ENCODE results near the gene ATP8A1.
A peak's percentile ranks its signal among the peaks of the same experiment; 100 is the strongest.

Gene ATP8A1

DNA sequence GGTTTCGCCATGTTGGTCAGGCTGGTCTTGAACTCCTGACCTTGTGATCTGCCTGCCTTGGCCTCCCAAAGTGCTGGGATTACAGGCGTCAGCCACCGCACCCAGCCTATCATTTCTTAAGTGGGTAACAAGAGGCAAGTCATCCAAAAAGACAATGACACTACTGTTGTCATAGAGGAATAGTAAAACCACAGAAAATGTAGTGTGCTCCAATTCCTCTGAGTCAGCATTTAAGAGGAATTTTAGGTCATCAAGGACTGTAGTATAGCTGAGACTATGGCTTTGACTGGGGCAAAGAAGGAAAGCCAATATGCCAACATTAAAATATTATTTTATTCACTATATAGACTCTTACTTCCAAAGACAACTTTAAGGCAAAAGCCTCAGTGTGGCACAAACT, 48.4 kb downstream of the ATP8A1 start:
- H3K4me3 ChIP-seq (ENCODE audit: low read depth, low read length): no peak overlapping the region
- TF ChIP-seq, protein P1, sequence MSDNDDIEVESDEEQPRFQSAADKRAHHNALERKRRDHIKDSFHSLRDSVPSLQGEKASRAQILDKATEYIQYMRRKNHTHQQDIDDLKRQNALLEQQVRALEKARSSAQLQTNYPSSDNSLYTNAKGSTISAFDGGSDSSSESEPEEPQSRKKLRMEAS (IDR thresholded peaks at IDR 0.05; ENCODE audit: low read depth, low read length): no peak
- TF ChIP-seq MYC (IDR thresholded peaks at IDR 0.05; ENCODE audit: low read depth, low read length): no peak
- TF ChIP-seq, protein P2, sequence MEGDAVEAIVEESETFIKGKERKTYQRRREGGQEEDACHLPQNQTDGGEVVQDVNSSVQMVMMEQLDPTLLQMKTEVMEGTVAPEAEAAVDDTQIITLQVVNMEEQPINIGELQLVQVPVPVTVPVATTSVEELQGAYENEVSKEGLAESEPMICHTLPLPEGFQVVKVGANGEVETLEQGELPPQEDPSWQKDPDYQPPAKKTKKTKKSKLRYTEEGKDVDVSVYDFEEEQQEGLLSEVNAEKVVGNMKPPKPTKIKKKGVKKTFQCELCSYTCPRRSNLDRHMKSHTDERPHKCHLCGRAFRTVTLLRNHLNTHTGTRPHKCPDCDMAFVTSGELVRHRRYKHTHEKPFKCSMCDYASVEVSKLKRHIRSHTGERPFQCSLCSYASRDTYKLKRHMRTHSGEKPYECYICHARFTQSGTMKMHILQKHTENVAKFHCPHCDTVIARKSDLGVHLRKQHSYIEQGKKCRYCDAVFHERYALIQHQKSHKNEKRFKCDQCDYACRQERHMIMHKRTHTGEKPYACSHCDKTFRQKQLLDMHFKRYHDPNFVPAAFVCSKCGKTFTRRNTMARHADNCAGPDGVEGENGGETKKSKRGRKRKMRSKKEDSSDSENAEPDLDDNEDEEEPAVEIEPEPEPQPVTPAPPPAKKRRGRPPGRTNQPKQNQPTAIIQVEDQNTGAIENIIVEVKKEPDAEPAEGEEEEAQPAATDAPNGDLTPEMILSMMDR (IDR thresholded peaks at IDR 0.05; ENCODE audit: low read depth, low read length): no peak
- no peak for TF ChIP-seq POLR2A (IDR thresholded peaks at IDR 0.05; ENCODE audit: extremely low read depth, insufficient read length)
- DNase-seq (ENCODE audit: low read depth): no peak

DNA sequence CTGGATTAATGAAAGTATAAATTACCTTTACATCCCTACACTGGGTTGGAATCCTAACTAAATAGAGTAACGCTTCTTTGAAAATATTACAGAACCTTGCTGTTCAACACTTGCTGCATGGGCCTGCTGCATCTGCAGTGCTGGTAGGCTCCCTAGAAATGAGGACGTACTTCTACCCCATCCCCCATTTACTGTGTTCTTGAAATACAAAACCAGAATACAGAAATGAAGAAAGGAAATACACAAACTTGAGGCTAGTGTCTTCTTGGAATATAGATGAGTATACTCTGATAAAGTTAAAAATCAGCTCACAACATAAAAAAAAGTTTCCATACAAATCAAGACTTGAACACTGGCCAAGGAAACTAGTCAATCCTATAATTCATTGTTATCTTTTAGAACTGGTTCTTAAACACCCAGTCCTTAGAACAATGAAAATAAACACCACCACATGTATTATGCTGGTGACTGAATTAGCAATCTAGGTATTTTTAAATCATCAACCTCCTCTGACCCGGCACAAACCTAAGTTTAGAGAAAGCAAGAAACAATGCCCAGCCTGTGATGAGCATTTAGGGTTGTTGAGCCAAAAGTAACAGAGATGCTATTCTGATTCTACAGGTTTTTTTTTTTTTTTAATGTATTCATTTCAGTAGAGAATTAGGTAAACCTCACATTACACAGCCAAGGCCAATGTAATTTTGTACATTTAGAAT, 49.7 kb downstream of the ATP8A1 start:
- TF ChIP-seq POLR2A (IDR thresholded peaks at IDR 0.05; ENCODE audit: extremely low read depth, insufficient read length): no peak
- TF ChIP-seq, protein P2 (IDR thresholded peaks at IDR 0.05; ENCODE audit: low read depth, low read length): no peak
- TF ChIP-seq MYC (IDR thresholded peaks at IDR 0.05; ENCODE audit: low read depth, low read length): no peak
- TF ChIP-seq, protein P1 (IDR thresholded peaks at IDR 0.05; ENCODE audit: low read depth, low read length): no peak
- H3K4me3 ChIP-seq (ENCODE audit: low read depth, low read length): no peak overlapping the region
- DNase-seq (ENCODE audit: low read depth): no peak

DNA sequence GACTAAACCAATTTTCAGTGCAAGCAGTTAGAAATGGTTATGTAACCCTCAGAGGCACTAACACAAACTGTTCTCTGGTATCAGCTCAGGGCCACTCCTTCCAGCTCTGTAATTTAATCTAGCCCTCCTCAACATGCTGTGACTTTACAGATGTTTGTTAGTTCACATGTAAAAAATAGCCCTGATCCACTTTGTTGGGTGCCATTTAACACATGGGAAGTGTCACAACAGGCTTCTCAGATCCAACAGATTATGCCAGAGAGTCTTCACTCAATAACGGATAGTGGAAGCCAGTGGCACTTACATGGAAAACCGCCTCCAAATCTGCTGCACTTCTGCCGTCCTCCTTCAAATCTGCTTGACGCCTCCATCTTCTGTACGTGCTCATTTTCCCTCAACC, 51.6 kb downstream of the ATP8A1 start:
- no peak overlapping the region for H3K4me3 ChIP-seq (ENCODE audit: low read depth, low read length)
- no peak for DNase-seq (ENCODE audit: low read depth)
- no peak for TF ChIP-seq POLR2A (IDR thresholded peaks at IDR 0.05; ENCODE audit: extremely low read depth, insufficient read length)
- TF ChIP-seq, protein P1 (IDR thresholded peaks at IDR 0.05; ENCODE audit: low read depth, low read length): no peak
- TF ChIP-seq MYC (IDR thresholded peaks at IDR 0.05; ENCODE audit: low read depth, low read length): no peak
- TF ChIP-seq, protein P2 (IDR thresholded peaks at IDR 0.05; ENCODE audit: low read depth, low read length): no peak

DNA sequence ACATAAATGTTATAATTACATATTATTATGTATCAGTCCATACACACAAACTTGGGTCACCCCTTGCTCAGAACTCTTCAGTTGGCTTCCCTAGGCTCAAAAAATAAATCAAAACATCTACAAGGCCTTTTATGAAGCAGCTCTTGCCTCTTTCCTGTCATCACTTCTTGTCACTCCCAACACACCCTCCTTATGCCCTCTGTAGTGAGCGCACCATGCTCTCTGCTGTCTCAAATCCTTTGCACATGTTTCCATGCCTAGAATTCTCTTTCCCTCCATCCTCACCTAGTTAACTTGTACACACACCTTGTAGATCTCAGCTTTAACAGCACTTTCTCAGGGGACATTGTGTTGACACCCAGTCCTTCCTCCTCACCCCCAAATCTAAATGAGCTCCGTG, 53.0 kb downstream of the ATP8A1 start:
- H3K4me3 ChIP-seq (ENCODE audit: low read depth, low read length): no peak overlapping the region
- no peak for DNase-seq (ENCODE audit: low read depth)
- TF ChIP-seq, protein P1 (IDR thresholded peaks at IDR 0.05; ENCODE audit: low read depth, low read length): no peak
- no peak for TF ChIP-seq MYC (IDR thresholded peaks at IDR 0.05; ENCODE audit: low read depth, low read length)

DNA sequence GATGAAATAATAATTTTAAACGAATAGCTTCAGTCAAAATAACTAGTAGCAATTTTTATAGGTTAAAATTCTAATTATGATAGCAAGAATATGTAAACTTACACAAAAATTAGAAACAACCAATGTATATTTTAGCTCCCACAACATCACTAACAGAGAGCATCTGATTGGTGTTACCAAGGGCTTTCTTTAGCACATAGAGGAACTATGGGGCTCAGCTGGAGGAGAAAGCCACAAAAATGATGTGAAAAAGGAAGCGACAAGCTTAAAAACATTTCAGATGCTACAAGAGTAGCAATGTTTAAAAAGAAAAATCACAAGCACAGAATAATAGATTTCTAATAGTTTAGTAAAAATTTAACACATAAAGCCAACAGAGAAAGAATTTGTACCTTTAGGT, 56.3 kb downstream of the ATP8A1 start:
- TF ChIP-seq, protein P1 (IDR thresholded peaks at IDR 0.05; ENCODE audit: low read depth, low read length): no peak
- TF ChIP-seq, protein P2 (IDR thresholded peaks at IDR 0.05; ENCODE audit: low read depth, low read length): no peak
- TF ChIP-seq POLR2A (IDR thresholded peaks at IDR 0.05; ENCODE audit: extremely low read depth, insufficient read length): no peak
- TF ChIP-seq MYC (IDR thresholded peaks at IDR 0.05; ENCODE audit: low read depth, low read length): no peak
- DNase-seq (ENCODE audit: low read depth): no peak
- no peak overlapping the region for H3K4me3 ChIP-seq (ENCODE audit: low read depth, low read length)

DNA sequence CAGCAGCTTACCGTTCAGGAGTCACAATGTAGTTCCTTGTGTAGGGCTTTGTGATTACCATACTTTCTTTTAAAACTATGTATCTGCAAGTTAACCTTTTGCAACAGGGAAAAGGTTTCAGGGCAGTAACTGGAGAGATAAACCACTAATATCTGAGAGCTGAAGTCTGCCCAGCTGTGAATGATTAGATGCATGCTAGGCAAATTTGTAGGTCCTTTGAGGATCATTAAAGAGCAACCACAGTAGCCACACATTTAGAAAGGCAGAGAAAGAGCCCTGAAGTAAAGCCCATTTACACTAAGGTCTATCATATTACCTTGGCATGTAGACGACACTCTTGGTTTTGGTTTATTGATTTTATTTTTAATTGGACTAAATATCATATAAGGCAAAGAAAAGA, 60.0 kb downstream of the ATP8A1 start:
- TF ChIP-seq, protein P1 (IDR thresholded peaks at IDR 0.05; ENCODE audit: low read depth, low read length): no peak
- no peak for TF ChIP-seq MYC (IDR thresholded peaks at IDR 0.05; ENCODE audit: low read depth, low read length)
- TF ChIP-seq, protein P2 (IDR thresholded peaks at IDR 0.05; ENCODE audit: low read depth, low read length): no peak
- no peak for TF ChIP-seq POLR2A (IDR thresholded peaks at IDR 0.05; ENCODE audit: extremely low read depth, insufficient read length)
- H3K4me3 ChIP-seq (ENCODE audit: low read depth, low read length): no peak overlapping the region
- DNase-seq (ENCODE audit: low read depth): peak; percentile 46

Data from NB4 (cell line).